Measurements from ENCODE around the gene AHDC1. TPM values are rescaled to one million over a fixed set of nuclear protein-coding genes. Genes with fewer than 3 reads are reported as not detected.

AHDC1 gene
- total RNA-seq, 1 experiment from 2014 or later = 33.7 TPM

- H3K36me3 ChIP-seq (ENCODE audit: control insufficient read depth in 1 of 2, insufficient read depth in 2 of 2, low read length in 2 of 2) = no peaks in the 10 kb centered on the region
- POLR2A ChIA-PET = no interaction called here
- intact Hi-C loops (cut with micrococcal nuclease) = no loop called here
- H3K9ac ChIP-seq (ENCODE audit: low read length) = no peak overlapping the region
- H3K4me2 ChIP-seq (ENCODE audit: low read length) = no peak overlapping the region
- H2AFZ ChIP-seq (ENCODE audit: low read depth, low read length, poor library complexity, severe bottlenecking) = no peak overlapping the region
- H3K9me3 ChIP-seq (ENCODE audit: control insufficient read depth in 1 of 2, insufficient read depth in 1 of 2, low read depth in 1 of 2, low read length in 2 of 2) = no peaks in the 10 kb centered on the region
- CTCF ChIA-PET = no interaction called here
- DNase-seq (ENCODE audit: low read depth, low spot score) (no peak), ATAC-seq (no peak)
- BruUV-seq (replicated peaks) = no TSS peak
- no peaks in the 10 kb centered on the region for H3K9me2 ChIP-seq (ENCODE audit: insufficient read depth)
- H3K4me3 ChIP-seq (replicated peaks in 1 of 2; ENCODE audit: low read depth in 1 of 2, low read length in 2 of 2) = no peak overlapping the region
- H3K27ac ChIP-seq (ENCODE audit: low read depth, low read length) = no peak overlapping the region
- no peaks in the 10 kb centered on the region for H3K27me3 ChIP-seq (ENCODE audit: insufficient read depth, low read length)
- H3K79me2 ChIP-seq (ENCODE audit: insufficient read depth, low read length) = peaks cover 65% of the 10 kb centered on the region
- no peaks in the 10 kb centered on the region; the same call in 1 of the 2 replicates for H4K20me1 ChIP-seq (ENCODE audit: insufficient read depth)
- TF ChIP-seq SIN3A (IDR thresholded peaks at IDR 0.05; ENCODE audit: low read depth) (no peak), ELF1 (IDR thresholded peaks at IDR 0.05; ENCODE audit: borderline replicate concordance, low read depth) (no peak), RAD21 (IDR thresholded peaks at IDR 0.05; ENCODE audit: low read depth) (no peak), EZH2phosphoT487 (IDR thresholded peaks at IDR 0.05; ENCODE audit: borderline replicate concordance) (no peak)
- H3K4me1 ChIP-seq (ENCODE audit: control insufficient read depth in 1 of 2, insufficient read depth in 2 of 2, low read length in 2 of 2) = peaks cover 24 to 37% of the 10 kb centered on the region in 2 experiments
- RAD21 ChIA-PET (ENCODE audit: low non-redundant PET in 1 of 2, low total read pairs in 2 of 2, uncharacterized antibody in 2 of 2, unreplicated experiment in 2 of 2) = no interaction called here
Observed at GRCh38 chr1:27575840-27576331, 28.1 kb downstream of the AHDC1 start.

- Histone ChIP-seq H3K36me3 (ENCODE audit: control insufficient read depth in 1 of 2, insufficient read depth in 2 of 2, low read length in 2 of 2) (no peaks in the 10 kb centered on the region), H3K9me3 (ENCODE audit: control insufficient read depth in 1 of 2, insufficient read depth in 1 of 2, low read depth in 1 of 2, low read length in 2 of 2) (no peaks in the 10 kb centered on the region), H2AFZ (ENCODE audit: low read depth, low read length, poor library complexity, severe bottlenecking) (no peak overlapping the region), H3K27me3 (ENCODE audit: insufficient read depth, low read length) (no peaks in the 10 kb centered on the region), H3K9me2 (ENCODE audit: insufficient read depth) (no peaks in the 10 kb centered on the region), H3K4me3 (replicated peaks in 1 of 2; ENCODE audit: low read depth in 1 of 2, low read length in 2 of 2) (no peak overlapping the region), H4K20me1 (ENCODE audit: insufficient read depth) (no peaks in the 10 kb centered on the region; the same call in 1 of the 2 replicates), H3K4me2 (ENCODE audit: low read length) (no peak overlapping the region), H3K9ac (ENCODE audit: low read length) (no peak overlapping the region), H3K27ac (ENCODE audit: low read depth, low read length) (no peak overlapping the region), H3K4me1 (ENCODE audit: control insufficient read depth in 1 of 2, insufficient read depth in 2 of 2, low read length in 2 of 2) (peaks cover 32 to 44% of the 10 kb centered on the region in 2 experiments), H3K79me2 (ENCODE audit: insufficient read depth, low read length) (peaks cover 66% of the 10 kb centered on the region)
- POLR2A ChIA-PET = no interaction called here
- CTCF ChIA-PET = no interaction called here
- no peak for TF ChIP-seq ELF1 (IDR thresholded peaks at IDR 0.05; ENCODE audit: borderline replicate concordance, low read depth)
- TF ChIP-seq JUND (IDR thresholded peaks at IDR 0.05) = no peak
- no peak for TF ChIP-seq YY1 (IDR thresholded peaks at IDR 0.05; ENCODE audit: extremely low read depth, insufficient replicate concordance, low read depth, low read length)
- TF ChIP-seq ZBTB33 (IDR thresholded peaks at IDR 0.05; ENCODE audit: extremely low read depth, insufficient replicate concordance, low read length) = no peak
- TF ChIP-seq CBX3 (IDR thresholded peaks at IDR 0.05; ENCODE audit: low read depth) = no peak
- TF ChIP-seq EZH2phosphoT487 (IDR thresholded peaks at IDR 0.05; ENCODE audit: borderline replicate concordance) = no peak
- no peak for TF ChIP-seq RAD21 (IDR thresholded peaks at IDR 0.05; ENCODE audit: low read depth)
- no peak for TF ChIP-seq SP1 (IDR thresholded peaks at IDR 0.05; ENCODE audit: low read depth)
- intact Hi-C loops (cut with micrococcal nuclease) = no loop called here
- BruUV-seq (replicated peaks) = no TSS peak
- ATAC-seq = no peak
- no peak for DNase-seq (ENCODE audit: low read depth, low spot score)
- RAD21 ChIA-PET (ENCODE audit: low non-redundant PET in 1 of 2, low total read pairs in 2 of 2, uncharacterized antibody in 2 of 2, unreplicated experiment in 2 of 2) = no interaction called here
Observed at GRCh38 chr1:27574871-27575831, 28.8 kb downstream of the AHDC1 start.

Data from HCT116 (cell line).